ENCODE measurements around the gene PAPOLG. TPM values are rescaled to one million over a fixed set of nuclear protein-coding genes. Genes with fewer than 3 reads are reported as not detected.

PAPOLG gene
- polyA plus RNA-seq, 1 donor (not counting 4 experiments of a cell fraction or from before 2014, with no cell fraction given) = 14.1 TPM

- dilution Hi-C loops (cut with MboI; ENCODE audit: extremely low pct_ligation_motif_present, low sequenced_read_pairs) = no loop called here
- Histone ChIP-seq H2AFZ (ENCODE audit: control insufficient read depth, low read length) (no peak overlapping the region), H3K4me3 (ENCODE audit: control insufficient read depth in 2 of 3, extremely low read depth in 1 of 3, insufficient read depth in 2 of 3, low read depth in 1 of 3, low read length in 3 of 3) (no peak overlapping the region), H3K27me3 (ENCODE audit: control insufficient read depth, extremely low read depth, insufficient read depth, low read length) (no peaks in the 10 kb centered on the region), H3K4me2 (ENCODE audit: control insufficient read depth, extremely low read depth, insufficient read depth, low read depth, low read length) (no peak overlapping the region), H3K27ac (ENCODE audit: control insufficient read depth, insufficient read depth, low read length) (no peak overlapping the region), H3K36me3 (ENCODE audit: control insufficient read depth in 2 of 2, extremely low read depth in 1 of 2, insufficient read depth in 2 of 2, low read length in 2 of 2) (peaks cover 0 to 2% of the 10 kb centered on the region in 2 experiments), H3K9ac (ENCODE audit: control insufficient read depth, extremely low read depth, insufficient read depth, low read length) (no peak overlapping the region), H3K79me2 (ENCODE audit: control insufficient read depth, insufficient read depth, low read length) (no peaks in the 10 kb centered on the region), H3K9me3 (ENCODE audit: control insufficient read depth, low read depth, low read length) (no peaks in the 10 kb centered on the region), H3K4me1 (ENCODE audit: control insufficient read depth, extremely low read depth, insufficient read depth, low read length) (peaks cover 3% of the 10 kb centered on the region), H4K20me1 (ENCODE audit: control insufficient read depth, extremely low read depth, insufficient read depth, low read length) (no peaks in the 10 kb centered on the region), H3K9me1 (ENCODE audit: control insufficient read depth, extremely low read depth, insufficient read depth, low read length) (no peaks in the 10 kb centered on the region)
- DNase-seq (ENCODE audit: low read depth, low spot score) (no peak), FAIRE-seq (no peak)
- TF ChIP-seq CTCF (optimal IDR thresholded peaks at IDR 0.05 in 1 of 3, IDR thresholded peaks at IDR 0.05 in 1 of 3, conservative IDR thresholded peaks at IDR 0.05 in 1 of 3; ENCODE audit: extremely low read depth in 1 of 3, insufficient read depth in 2 of 3, low read length in 3 of 3) = no peak
- TF ChIP-seq EZH2 (IDR thresholded peaks at IDR 0.05; ENCODE audit: low read length) = no peak
Observed at GRCh38 chr2:60804473-60804872, 48.4 kb downstream of the PAPOLG start.

GRCh38 chr2:60806595-60806987 lies 50.5 kb downstream of the PAPOLG start:
- H3K4me3 ChIP-seq (ENCODE audit: control insufficient read depth in 2 of 3, extremely low read depth in 1 of 3, insufficient read depth in 2 of 3, low read depth in 1 of 3, low read length in 3 of 3) = no peak overlapping the region
- no peaks in the 10 kb centered on the region for H3K9me1 ChIP-seq (ENCODE audit: control insufficient read depth, extremely low read depth, insufficient read depth, low read length)
- TF ChIP-seq EZH2 (IDR thresholded peaks at IDR 0.05; ENCODE audit: low read length) (no peak), CTCF (optimal IDR thresholded peaks at IDR 0.05 in 1 of 3, IDR thresholded peaks at IDR 0.05 in 1 of 3, conservative IDR thresholded peaks at IDR 0.05 in 1 of 3; ENCODE audit: extremely low read depth in 1 of 3, insufficient read depth in 2 of 3, low read length in 3 of 3) (no peak)
- no peak overlapping the region for H3K4me2 ChIP-seq (ENCODE audit: control insufficient read depth, extremely low read depth, insufficient read depth, low read depth, low read length)
- no peaks in the 10 kb centered on the region for H3K9me3 ChIP-seq (ENCODE audit: control insufficient read depth, low read depth, low read length)
- dilution Hi-C loops (cut with MboI; ENCODE audit: extremely low pct_ligation_motif_present, low sequenced_read_pairs) = no loop called here
- H3K27ac ChIP-seq (ENCODE audit: control insufficient read depth, insufficient read depth, low read length) = no peak overlapping the region
- H4K20me1 ChIP-seq (ENCODE audit: control insufficient read depth, extremely low read depth, insufficient read depth, low read length) = no peaks in the 10 kb centered on the region
- H2AFZ ChIP-seq (ENCODE audit: control insufficient read depth, low read length) = no peak overlapping the region
- no peak for DNase-seq (ENCODE audit: low read depth, low spot score)
- no peaks in the 10 kb centered on the region for H3K27me3 ChIP-seq (ENCODE audit: control insufficient read depth, extremely low read depth, insufficient read depth, low read length)
- no peaks in the 10 kb centered on the region for H3K79me2 ChIP-seq (ENCODE audit: control insufficient read depth, insufficient read depth, low read length)
- peaks cover 3% of the 10 kb centered on the region for H3K4me1 ChIP-seq (ENCODE audit: control insufficient read depth, extremely low read depth, insufficient read depth, low read length)
- FAIRE-seq = no peak
- no peak overlapping the region for H3K9ac ChIP-seq (ENCODE audit: control insufficient read depth, extremely low read depth, insufficient read depth, low read length)
- H3K36me3 ChIP-seq (ENCODE audit: control insufficient read depth in 2 of 2, extremely low read depth in 1 of 2, insufficient read depth in 2 of 2, low read length in 2 of 2) = peaks cover 0 to 2% of the 10 kb centered on the region in 2 experiments

Measured in keratinocyte (primary cell).